ENCODE results near the gene LMAN2L. TPM values are rescaled to one million over a fixed set of nuclear protein-coding genes. Genes with fewer than 3 reads are reported as not detected.
A peak's percentile ranks its signal among the peaks of the same experiment; 100 is the strongest.

Gene LMAN2L
- total RNA-seq, 1 donor from 2014 or later, result 27.9 TPM

DNA sequence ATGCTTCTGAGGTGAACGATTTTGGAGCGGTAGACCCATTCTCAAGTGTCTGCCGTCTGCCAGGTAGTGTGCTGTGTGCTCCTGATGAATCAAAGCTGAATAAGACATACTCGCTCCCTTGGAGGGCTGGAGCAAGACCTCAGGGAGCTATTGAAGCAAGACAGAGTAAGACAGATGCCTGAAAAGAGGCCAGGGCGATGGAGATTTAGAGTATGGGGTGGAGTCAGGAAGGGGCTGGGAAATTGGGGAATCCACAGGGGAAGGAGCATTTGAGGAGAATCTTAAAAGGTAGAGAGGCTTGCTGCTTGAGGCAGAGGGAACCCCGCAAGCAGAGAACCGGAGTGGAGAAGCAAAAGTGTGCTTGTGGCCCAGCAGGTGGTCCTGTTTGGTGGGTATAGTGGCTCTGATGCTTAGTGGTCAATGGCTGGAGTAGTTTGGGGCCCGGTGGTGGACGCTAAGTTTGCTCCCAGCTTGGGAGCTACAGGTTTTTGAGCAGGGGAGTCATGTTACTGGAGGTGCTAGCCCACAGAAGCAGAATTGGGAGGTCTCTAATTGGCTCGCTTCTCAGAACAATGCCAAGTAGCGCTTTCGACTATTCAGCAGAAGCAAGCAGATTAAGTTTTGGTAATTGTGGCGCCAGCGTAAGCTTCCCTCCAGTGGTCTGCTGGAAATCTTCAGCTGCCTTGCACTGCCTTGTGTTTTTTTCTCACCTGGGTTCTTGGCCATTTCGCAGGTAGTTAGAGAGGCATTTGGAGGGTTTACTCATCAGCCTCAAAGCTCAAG is 22.9 kb upstream of the LMAN2L start:
- Histone ChIP-seq H3K4me3 (peak overlapping the region; percentile 77), H3K27ac (replicated peaks) (peak overlapping the region; percentile 7), H3K4me1 (peaks cover 48% of the 10 kb centered on the region), H3K36me3 (no peaks in the 10 kb centered on the region), H3K9me3 (replicated peaks) (no peaks in the 10 kb centered on the region), H3K27me3 (ENCODE audit: low read depth) (no peaks in the 10 kb centered on the region)
- intact Hi-C loops (cut with micrococcal nuclease), result no loop called here
- no peak for DNase-seq
- TF ChIP-seq, protein P1, sequence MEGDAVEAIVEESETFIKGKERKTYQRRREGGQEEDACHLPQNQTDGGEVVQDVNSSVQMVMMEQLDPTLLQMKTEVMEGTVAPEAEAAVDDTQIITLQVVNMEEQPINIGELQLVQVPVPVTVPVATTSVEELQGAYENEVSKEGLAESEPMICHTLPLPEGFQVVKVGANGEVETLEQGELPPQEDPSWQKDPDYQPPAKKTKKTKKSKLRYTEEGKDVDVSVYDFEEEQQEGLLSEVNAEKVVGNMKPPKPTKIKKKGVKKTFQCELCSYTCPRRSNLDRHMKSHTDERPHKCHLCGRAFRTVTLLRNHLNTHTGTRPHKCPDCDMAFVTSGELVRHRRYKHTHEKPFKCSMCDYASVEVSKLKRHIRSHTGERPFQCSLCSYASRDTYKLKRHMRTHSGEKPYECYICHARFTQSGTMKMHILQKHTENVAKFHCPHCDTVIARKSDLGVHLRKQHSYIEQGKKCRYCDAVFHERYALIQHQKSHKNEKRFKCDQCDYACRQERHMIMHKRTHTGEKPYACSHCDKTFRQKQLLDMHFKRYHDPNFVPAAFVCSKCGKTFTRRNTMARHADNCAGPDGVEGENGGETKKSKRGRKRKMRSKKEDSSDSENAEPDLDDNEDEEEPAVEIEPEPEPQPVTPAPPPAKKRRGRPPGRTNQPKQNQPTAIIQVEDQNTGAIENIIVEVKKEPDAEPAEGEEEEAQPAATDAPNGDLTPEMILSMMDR (IDR thresholded peaks at IDR 0.05; ENCODE audit: borderline replicate concordance), result no peak

DNA sequence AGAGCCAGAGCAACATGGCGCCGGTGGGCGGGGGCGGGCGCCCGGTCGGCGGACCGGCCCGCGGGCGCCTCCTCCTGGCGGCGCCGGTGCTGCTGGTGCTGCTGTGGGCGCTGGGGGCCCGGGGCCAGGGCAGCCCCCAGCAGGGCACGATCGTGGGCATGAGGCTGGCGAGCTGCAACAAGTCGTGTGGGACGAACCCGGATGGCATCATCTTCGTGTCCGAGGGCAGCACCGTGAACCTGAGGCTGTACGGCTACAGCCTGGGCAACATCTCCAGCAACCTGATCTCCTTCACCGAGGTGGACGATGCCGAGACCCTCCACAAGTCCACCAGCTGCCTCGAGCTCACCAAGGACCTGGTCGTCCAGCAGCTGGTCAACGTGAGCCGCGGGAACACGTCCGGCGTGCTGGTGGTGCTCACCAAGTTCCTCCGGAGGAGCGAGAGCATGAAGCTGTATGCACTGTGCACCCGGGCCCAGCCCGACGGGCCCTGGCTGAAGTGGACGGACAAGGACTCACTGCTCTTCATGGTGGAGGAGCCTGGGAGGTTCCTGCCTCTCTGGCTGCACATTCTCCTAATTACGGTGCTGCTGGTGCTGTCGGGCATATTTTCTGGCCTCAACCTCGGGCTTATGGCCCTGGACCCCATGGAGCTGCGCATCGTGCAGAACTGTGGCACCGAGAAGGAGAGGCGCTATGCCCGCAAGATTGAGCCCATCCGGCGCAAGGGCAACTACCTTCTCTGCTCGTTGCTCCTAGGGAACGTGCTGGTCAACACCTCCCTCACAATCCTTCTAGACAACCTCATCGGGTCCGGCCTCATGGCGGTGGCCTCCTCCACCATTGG is 21.3 kb upstream of the LMAN2L start:
- no peaks in the 10 kb centered on the region for H3K27me3 ChIP-seq (ENCODE audit: low read depth)
- no peaks in the 10 kb centered on the region for H3K36me3 ChIP-seq

GRCh38 chr2:96760036-96760985 is 20.4 kb upstream of the LMAN2L start, which contains the start of gene CNNM4:
Gene CNNM4 (plus strand): TSS chr2:96760902. CDS start chr2:96761000, 98 bp downstream.
- intact Hi-C loops (cut with micrococcal nuclease), result no loop called here
- Histone ChIP-seq H3K36me3 (no peaks in the 10 kb centered on the region), H3K9me3 (replicated peaks) (no peaks in the 10 kb centered on the region), H3K4me3 (peak within 1 kb of the TSS; percentile 77), H3K27me3 (ENCODE audit: low read depth) (no peaks in the 10 kb centered on the region), H3K27ac (replicated peaks) (peak within 1 kb of the TSS; percentile 84), H3K4me1 (peaks cover 44% of the 10 kb centered on the region)
- DNase-seq, result peak; percentile 94
- TF ChIP-seq, protein P1 (IDR thresholded peaks at IDR 0.05; ENCODE audit: borderline replicate concordance), result no peak

More for the DNA sequence above, 21.3 kb upstream of the LMAN2L start:
- peak overlapping the region; percentile 77 for H3K4me3 ChIP-seq
- H3K27ac ChIP-seq (replicated peaks), result peak overlapping the region; percentile 84
- peaks cover 45% of the 10 kb centered on the region for H3K4me1 ChIP-seq
- TF ChIP-seq, protein P1 (IDR thresholded peaks at IDR 0.05; ENCODE audit: borderline replicate concordance), result peak; percentile 66
- intact Hi-C loops (cut with micrococcal nuclease), result no loop called here
- no peaks in the 10 kb centered on the region for H3K9me3 ChIP-seq (replicated peaks)
- no peak for DNase-seq

GRCh38 chr2:96759548-96759947 is 19.7 kb upstream of the LMAN2L start:
- Histone ChIP-seq H3K27me3 (ENCODE audit: low read depth) (no peaks in the 10 kb centered on the region), H3K4me3 (no peak overlapping the region), H3K27ac (replicated peaks) (no peak overlapping the region), H3K36me3 (no peaks in the 10 kb centered on the region), H3K9me3 (replicated peaks) (no peaks in the 10 kb centered on the region), H3K4me1 (peaks cover 43% of the 10 kb centered on the region)
- intact Hi-C loops (cut with micrococcal nuclease), result no loop called here
- TF ChIP-seq, protein P1 (IDR thresholded peaks at IDR 0.05; ENCODE audit: borderline replicate concordance), result no peak
- no peak for DNase-seq

GRCh38 chr2:96758987-96759386 is 19.1 kb upstream of the LMAN2L start:
- H3K27ac ChIP-seq (replicated peaks), result no peak overlapping the region
- TF ChIP-seq, protein P1 (IDR thresholded peaks at IDR 0.05; ENCODE audit: borderline replicate concordance), result no peak
- DNase-seq, result no peak
- H3K4me1 ChIP-seq, result peaks cover 37% of the 10 kb centered on the region
- no peaks in the 10 kb centered on the region for H3K36me3 ChIP-seq
- intact Hi-C loops (cut with micrococcal nuclease), result no loop called here
- no peaks in the 10 kb centered on the region for H3K27me3 ChIP-seq (ENCODE audit: low read depth)
- no peak overlapping the region for H3K4me3 ChIP-seq
- no peaks in the 10 kb centered on the region for H3K9me3 ChIP-seq (replicated peaks)

Data from left ventricle myocardium inferior (tissue), 1 donor.